HEK293T (cell line): Measurements from ENCODE around the gene SAYSD1.

Experiments used
- CTCF ChIA-PET: fragments of 350-600 bp; formaldehyde crosslinking; extraction: SDS; loops from one replicate; lab custom pipeline; 2021; ENCODE audit warnings: antibody characterized with exemption, inconsistent platforms; lab: Yijun Ruan, JAX
- POLR2A ChIA-PET: fragments of 350-600 bp; formaldehyde crosslinking; extraction: SDS; loops from one replicate; lab custom pipeline; 2020; ENCODE audit warnings: antibody characterized with exemption, inconsistent platforms; lab: Yijun Ruan, JAX
- DNase-seq: peaks from one replicate; pipeline ENCODE4 v3.0.0; 2012; ENCODE audit warnings: mixed read lengths; ENCODE audit errors: extremely low spot score
- ARNT ChIP-seq: fragments of 450-650 bp; IDR thresholded peaks from 2 replicates; pipeline ENCODE4 v1.6.1; 2017; ENCODE audit warnings: mild to moderate bottlenecking
- BHLHE40 ChIP-seq: fragments of 450-650 bp; IDR thresholded peaks from 2 replicates; pipeline ENCODE4 v1.6.1; 2016; ENCODE audit warnings: mild to moderate bottlenecking, moderate library complexity, borderline replicate concordance
- CTBP1 ChIP-seq: fragments of 450-650 bp; IDR thresholded peaks from 2 replicates; pipeline ENCODE4 v1.6.1; 2016; ENCODE audit warnings: borderline replicate concordance
- ELF4 ChIP-seq: fragments of 450-650 bp; IDR thresholded peaks from 2 replicates; pipeline ENCODE4 v1.6.1; 2017; ENCODE audit warnings: antibody characterized with exemption
- FOXA1 ChIP-seq: fragments of 450-650 bp; IDR thresholded peaks from 2 replicates; pipeline ENCODE4 v1.6.1; 2016; ENCODE audit warnings: mild to moderate bottlenecking
- FOXK2 ChIP-seq: fragments of 450-650 bp; IDR thresholded peaks from 2 replicates; pipeline ENCODE4 v1.6.1; 2016; ENCODE audit warnings: mild to moderate bottlenecking
- FOXM1 ChIP-seq: fragments of 450-650 bp; IDR thresholded peaks from 2 replicates; pipeline ENCODE4 v1.6.1; 2017; ENCODE audit warnings: mild to moderate bottlenecking, borderline replicate concordance
- HDGF ChIP-seq: fragments of 450-650 bp; IDR thresholded peaks from 2 replicates; pipeline ENCODE4 v1.6.1; 2017; ENCODE audit warnings: antibody characterized with exemption, borderline replicate concordance
- L3MBTL2 ChIP-seq: fragments of 450-650 bp; conservative IDR thresholded peaks from 2 replicates; pipeline ENCODE4 v1.6.1; 2016; ENCODE audit warnings: mild to moderate bottlenecking
- LEF1 ChIP-seq: fragments of 450-650 bp; IDR thresholded peaks from 2 replicates; pipeline ENCODE4 v1.6.1; 2017; ENCODE audit warnings: mild to moderate bottlenecking, borderline replicate concordance
- NFRKB ChIP-seq: fragments of 450-650 bp; IDR thresholded peaks from 2 replicates; pipeline ENCODE4 v1.6.1; 2016; ENCODE audit warnings: mild to moderate bottlenecking, moderate library complexity
- SP1 ChIP-seq: fragments of 450-650 bp; IDR thresholded peaks from 2 replicates; pipeline ENCODE4 v1.6.1; 2017
- SUZ12 ChIP-seq: fragments of 450-650 bp; IDR thresholded peaks from 2 replicates; pipeline ENCODE4 v1.6.1; 2016; ENCODE audit warnings: mild to moderate bottlenecking
- TARDBP ChIP-seq: fragments of 450-650 bp; IDR thresholded peaks from 2 replicates; pipeline ENCODE4 v1.6.1; 2016
- ZNF384 ChIP-seq: fragments of 450-650 bp; IDR thresholded peaks from 2 replicates; pipeline ENCODE4 v1.6.1; 2016
- TF ChIP-seq, protein P1 (sequence below): fragments of 450-650 bp; IDR thresholded peaks from 2 replicates; pipeline ENCODE4 v1.6.1; 2016

The SAYSD1 gene

DNA sequence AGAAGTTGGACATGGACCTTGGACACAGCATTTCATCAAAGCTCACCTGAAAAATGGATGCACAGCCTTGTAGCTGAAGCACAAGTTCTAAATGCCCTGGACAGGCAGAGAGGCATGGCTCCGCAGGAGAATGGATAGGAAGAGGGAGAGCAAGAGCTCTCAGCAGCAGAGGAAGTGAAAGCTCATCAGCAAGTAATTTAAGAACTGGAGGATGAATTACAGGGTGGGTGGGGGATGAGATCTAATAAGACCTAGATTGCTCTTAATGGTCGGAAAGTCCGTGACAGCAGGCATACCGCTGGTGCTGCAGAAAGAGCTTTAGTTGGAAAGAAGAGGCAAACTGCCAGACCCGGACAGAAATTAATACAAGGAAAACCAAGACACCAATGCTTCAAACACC is 37.3 kb upstream of the SAYSD1 start:
- POLR2A ChIA-PET = interaction anchor here (1.1 kb wide), 1 partner anchor 38 kb away, joined by 6 read pairs; the partner anchor contains the start of gene SAYSD1
- no peak for DNase-seq
- TF ChIP-seq HDGF (no peak), FOXK2 (no peak), SP1 (no peak), ZNF384 (no peak), CTBP1 (no peak), L3MBTL2 (no peak), TARDBP (no peak), NFRKB (no peak), LEF1 (no peak), ARNT (no peak), FOXM1 (no peak), FOXA1 (no peak), ELF4 (no peak), BHLHE40 (no peak), SUZ12 (no peak)
- TF ChIP-seq, protein P1, sequence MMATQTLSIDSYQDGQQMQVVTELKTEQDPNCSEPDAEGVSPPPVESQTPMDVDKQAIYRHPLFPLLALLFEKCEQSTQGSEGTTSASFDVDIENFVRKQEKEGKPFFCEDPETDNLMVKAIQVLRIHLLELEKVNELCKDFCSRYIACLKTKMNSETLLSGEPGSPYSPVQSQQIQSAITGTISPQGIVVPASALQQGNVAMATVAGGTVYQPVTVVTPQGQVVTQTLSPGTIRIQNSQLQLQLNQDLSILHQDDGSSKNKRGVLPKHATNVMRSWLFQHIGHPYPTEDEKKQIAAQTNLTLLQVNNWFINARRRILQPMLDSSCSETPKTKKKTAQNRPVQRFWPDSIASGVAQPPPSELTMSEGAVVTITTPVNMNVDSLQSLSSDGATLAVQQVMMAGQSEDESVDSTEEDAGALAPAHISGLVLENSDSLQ = no peak
- CTCF ChIA-PET = interaction anchor here (0.7 to 0.9 kb wide), 2 partner anchors 64 to 94 kb away, joined by 3 to 4 read pairs; no protein-coding TSS in a partner anchor

DNA sequence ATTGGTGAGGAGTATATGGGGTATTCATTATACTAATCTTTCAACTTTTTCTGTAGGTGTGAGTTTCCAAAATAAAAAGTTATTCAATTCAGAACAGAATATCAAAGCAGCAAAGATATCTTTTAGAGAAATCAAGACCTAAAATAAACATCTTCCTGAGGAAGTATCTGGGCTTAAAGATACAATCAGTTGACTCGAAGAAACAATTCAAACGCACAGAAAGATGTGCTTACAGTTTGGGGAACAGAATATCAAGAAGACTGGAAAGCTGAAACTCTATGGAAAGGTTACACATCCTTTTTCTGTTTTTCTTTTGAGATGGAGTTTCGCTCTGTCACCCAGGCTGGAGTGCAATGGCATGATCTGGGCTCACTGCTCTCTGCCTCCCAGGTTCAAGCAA is 36.2 kb upstream of the SAYSD1 start:
- ChIA-PET CTCF (no interaction called here), POLR2A (no interaction called here)
- no peak for DNase-seq
- no peak for TF ChIP-seq FOXM1
- no peak for TF ChIP-seq FOXK2
- TF ChIP-seq FOXA1 = no peak

DNA sequence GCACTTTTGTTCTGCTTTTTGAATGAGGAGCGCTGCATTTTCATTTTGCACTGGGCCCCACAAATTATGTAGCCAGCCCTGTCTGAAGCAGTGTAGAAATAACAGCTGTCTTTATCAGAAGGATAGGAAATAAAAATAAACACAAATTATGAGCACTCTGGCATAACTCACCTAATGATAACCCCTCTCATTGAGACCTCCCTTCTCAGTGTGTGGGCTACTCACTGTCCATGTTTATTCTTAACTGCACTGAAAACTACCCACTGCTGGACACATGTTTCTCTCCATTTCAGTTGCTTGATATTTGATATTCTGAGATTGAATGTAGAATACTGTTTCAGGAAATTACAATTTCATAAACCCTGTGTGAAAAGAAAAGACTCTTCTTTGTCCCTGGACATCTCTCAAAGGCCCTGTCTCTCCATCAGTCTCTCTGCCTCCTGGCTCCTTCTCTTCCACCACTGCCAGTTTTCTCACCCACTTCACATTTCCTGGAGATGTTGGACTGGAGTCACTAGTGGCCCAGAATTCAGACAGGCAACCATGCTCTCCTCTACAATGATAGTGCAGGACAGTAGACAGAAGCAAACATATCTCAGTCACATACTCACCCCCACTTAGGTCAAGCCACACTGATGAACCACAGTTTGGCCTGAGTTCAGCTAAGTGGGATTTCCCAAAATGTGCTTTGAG is 29.6 kb upstream of the SAYSD1 start:
- ChIA-PET POLR2A (no interaction called here), CTCF (no interaction called here)
- DNase-seq = no peak
- TF ChIP-seq SP1 (no peak), LEF1 (no peak), BHLHE40 (no peak), NFRKB (no peak), ARNT (no peak), TARDBP (no peak), FOXA1 (no peak), CTBP1 (no peak)

DNA sequence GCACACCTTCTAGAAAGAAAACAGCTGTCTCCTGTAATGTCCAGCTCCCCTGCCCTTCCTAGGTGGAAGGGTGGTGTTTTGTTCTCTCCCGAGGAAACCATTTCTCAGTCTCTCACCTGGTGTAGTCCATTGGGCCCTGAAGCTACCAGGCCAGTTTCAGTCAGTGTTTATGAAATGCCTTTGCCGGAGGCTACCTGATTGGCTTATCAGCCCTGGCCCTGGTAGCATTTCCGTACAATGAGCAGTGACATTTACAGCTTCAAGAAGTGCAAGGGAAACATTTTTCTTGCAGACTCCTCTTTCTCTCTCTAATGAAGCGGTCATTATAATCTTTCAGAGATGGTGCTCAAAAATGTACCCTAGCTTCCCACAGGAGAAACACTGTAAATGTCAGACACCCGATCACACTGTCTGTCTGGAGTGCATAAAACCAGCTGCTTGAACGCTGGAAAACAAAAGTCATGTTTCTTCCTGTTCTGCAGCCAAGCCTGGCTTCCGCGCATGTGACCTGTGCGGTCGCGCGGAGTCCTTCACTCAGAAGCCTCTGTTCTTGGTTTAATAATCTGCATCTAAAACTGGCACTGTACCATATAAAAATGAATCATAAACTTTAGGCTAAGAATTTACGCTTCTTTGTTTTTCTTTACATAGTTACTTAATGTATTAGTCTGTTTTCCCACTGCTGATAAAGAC is 28.4 kb upstream of the SAYSD1 start:
- no peak for DNase-seq
- ChIA-PET CTCF (no interaction called here), POLR2A (no interaction called here)
- TF ChIP-seq FOXK2 (no peak), ZNF384 (no peak), ARNT (no peak), ELF4 (no peak), FOXA1 (no peak), HDGF (no peak), NFRKB (no peak), SUZ12 (no peak), FOXM1 (no peak), TARDBP (no peak), LEF1 (no peak), L3MBTL2 (no peak), SP1 (no peak), BHLHE40 (no peak), CTBP1 (no peak)
- TF ChIP-seq, protein P1 = no peak

DNA sequence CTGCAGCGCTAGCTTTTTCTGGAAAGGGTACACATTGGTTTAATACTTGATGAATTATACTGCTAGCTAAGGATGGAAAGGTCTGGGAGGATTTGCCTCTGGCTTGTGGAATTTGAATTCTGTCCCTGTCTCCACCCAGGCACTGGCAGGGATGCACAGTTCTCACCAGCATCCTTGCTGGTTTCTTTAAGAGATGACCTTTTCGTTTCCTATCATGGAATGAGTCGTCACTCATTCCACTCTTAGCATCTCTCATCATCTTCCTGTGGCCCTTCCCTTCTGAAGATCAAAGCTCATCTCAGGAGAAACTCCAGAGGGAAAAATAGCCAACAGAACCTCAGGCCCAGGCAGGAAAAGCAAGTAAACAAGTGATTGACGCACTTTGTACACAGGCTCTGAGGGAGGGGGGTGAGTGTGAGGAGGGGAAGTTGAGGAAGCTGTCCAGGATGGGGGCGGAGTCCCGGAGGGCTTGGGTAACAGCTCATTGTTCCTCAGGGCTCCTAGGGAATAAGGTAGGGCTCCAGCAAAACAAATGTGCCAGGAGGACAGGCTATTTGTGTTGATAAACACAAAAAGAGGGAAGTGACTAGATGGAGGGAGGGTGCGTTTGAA is 25.7 kb upstream of the SAYSD1 start:
- TF ChIP-seq FOXK2 (no peak), CTBP1 (no peak), SUZ12 (no peak), FOXM1 (no peak), ARNT (no peak), L3MBTL2 (no peak), HDGF (no peak), NFRKB (no peak), SP1 (no peak), FOXA1 (no peak), LEF1 (no peak), TARDBP (no peak), ELF4 (no peak), ZNF384 (no peak), BHLHE40 (no peak)
- TF ChIP-seq, protein P1 = no peak
- ChIA-PET CTCF (interaction anchor here (0.6 kb wide), 1 partner anchor 213 kb away, joined by 3 read pairs; no protein-coding TSS in a partner anchor), POLR2A (interaction anchor here (0.6 kb wide), 1 partner anchor 216 kb away, joined by 3 read pairs; no protein-coding TSS in a partner anchor)
- DNase-seq = no peak
